Neural cell (in vitro differentiated cells): Measurements from ENCODE around the gene CELSR2. TPM values are rescaled to one million over a fixed set of nuclear protein-coding genes. Genes with fewer than 3 reads are reported as not detected.

Experiments used
- H2AFZ ChIP-seq: fragments of 200-600, 300-800 bp; sonication (generic), shearing (Covaris generic); 2 replicates; pipeline ENCODE4 v1.6.0; 2014; ENCODE audit warnings: low read depth, mild to moderate bottlenecking, antibody characterized with exemption, low read length, moderate library complexity
- H3F3A ChIP-seq: fragments of 200-600 bp; shearing (Covaris generic); 2 replicates; pipeline ENCODE4 v1.6.1; 2016; ENCODE audit warnings: mild to moderate bottlenecking, moderate library complexity, mixed read lengths, antibody characterized with exemption, low read length; ENCODE audit not compliant: insufficient read depth, poor library complexity, severe bottlenecking
- H3K27ac ChIP-seq: fragments of 200-600, 300-800 bp; sonication (generic), shearing (Covaris generic); 2 replicates; pipeline ENCODE4 v1.5.1; 2014; ENCODE audit warnings: mild to moderate bottlenecking, low read length, moderate library complexity
- H3K27me3 ChIP-seq: fragments of 300-800, 200-600 bp; sonication (generic), shearing (Covaris generic); 2 replicates; pipeline ENCODE4 v1.6.0; 2014; ENCODE audit warnings: mild to moderate bottlenecking, low read depth, low read length, moderate library complexity; ENCODE audit not compliant: insufficient read depth
- H3K36me3 ChIP-seq: fragments of 300-800, 200-600 bp; sonication (generic), shearing (Covaris generic); 2 replicates; pipeline ENCODE4 v1.5.1; 2014; ENCODE audit warnings: mild to moderate bottlenecking, antibody characterized with exemption, low read length, moderate library complexity; ENCODE audit not compliant: insufficient read depth
- H3K4me2 ChIP-seq: fragments of 300-800, 200-600 bp; sonication (generic), shearing (Covaris generic); 2 replicates; pipeline ENCODE4 v1.6.0; 2014; ENCODE audit warnings: mild to moderate bottlenecking, low read length
- H3K4me3 ChIP-seq: fragments of 300-800, 200-600 bp; sonication (generic), shearing (Covaris generic); 2 replicates; pipeline ENCODE4 v1.5.1; 2014; ENCODE audit warnings: mild to moderate bottlenecking, low read length, moderate library complexity
- H3K79me2 ChIP-seq: fragments of 200-600 bp; shearing (Covaris generic); replicated peaks from 2 replicates; pipeline ENCODE4 v1.6.0; 2014; ENCODE audit warnings: mild to moderate bottlenecking, low read length, moderate library complexity; ENCODE audit not compliant: insufficient read depth
- H3K9ac ChIP-seq: fragments of 300-800, 200-600 bp; sonication (generic), shearing (Covaris generic); 2 replicates; pipeline ENCODE4 v1.6.1; 2016; ENCODE audit warnings: mild to moderate bottlenecking, low read length, mixed read lengths
- H3K9me2 ChIP-seq: fragments of 200-600 bp; shearing (Covaris generic); 2 replicates; pipeline ENCODE4 v1.6.1; 2016; ENCODE audit warnings: mild to moderate bottlenecking, low read length, mixed read lengths; ENCODE audit not compliant: insufficient read depth
- H3K9me3 ChIP-seq: fragments of 200-600, 300-800 bp; sonication (generic), shearing (Covaris generic); 2 replicates; pipeline ENCODE4 v1.6.1; 2016; ENCODE audit warnings: mild to moderate bottlenecking, mixed run types, low read length, moderate library complexity, mixed read lengths
- H4K20me1 ChIP-seq: fragments of 200-600 bp; shearing (Covaris generic); 2 replicates; pipeline ENCODE4 v1.6.1; 2016; ENCODE audit warnings: mild to moderate bottlenecking, mixed run types; ENCODE audit not compliant: insufficient read depth
- CTCF ChIP-seq: fragments of 450-650 bp; IDR thresholded peaks from 2 replicates; pipeline ENCODE4 v1.5.1; 2014; ENCODE audit warnings: antibody characterized with exemption, mild to moderate bottlenecking, moderate library complexity; ENCODE audit not compliant: poor library complexity, severe bottlenecking
- EP300 ChIP-seq: fragments of 450-650 bp; conservative IDR thresholded peaks from 2 replicates; pipeline ENCODE4 v1.6.1; 2014; ENCODE audit warnings: antibody characterized with exemption, mild to moderate bottlenecking, moderate library complexity; ENCODE audit not compliant: poor library complexity, severe bottlenecking
- EZH2 ChIP-seq: fragments of 200-600, 300-800 bp; shearing (Covaris generic), sonication (generic); IDR thresholded peaks from 2 replicates; pipeline ENCODE4 v1.6.1; 2014; ENCODE audit warnings: antibody characterized with exemption, low read length, borderline replicate concordance, mild to moderate bottlenecking; ENCODE audit not compliant: insufficient read depth, poor library complexity, severe bottlenecking
- MXI1 ChIP-seq: fragments of 450-650 bp; conservative IDR thresholded peaks from 2 replicates; pipeline ENCODE4 v1.6.1; 2014; ENCODE audit warnings: antibody characterized with exemption, mild to moderate bottlenecking; ENCODE audit not compliant: poor library complexity, severe bottlenecking
- POLR2AphosphoS5 ChIP-seq: IDR thresholded peaks from 2 replicates; pipeline ENCODE4 v1.6.1; 2012
- RAD21 ChIP-seq: fragments of 450-650 bp; conservative IDR thresholded peaks from 2 replicates; pipeline ENCODE4 v1.6.1; 2014; ENCODE audit warnings: antibody characterized with exemption, mild to moderate bottlenecking, moderate library complexity
- REST ChIP-seq: IDR thresholded peaks from 2 replicates; pipeline ENCODE4 v1.6.1; 2012; ENCODE audit warnings: borderline replicate concordance
- SMC3 ChIP-seq: fragments of 450-650 bp; conservative IDR thresholded peaks from 2 replicates; pipeline ENCODE4 v1.6.1; 2014; ENCODE audit warnings: antibody characterized with exemption, mild to moderate bottlenecking, moderate library complexity; ENCODE audit not compliant: poor library complexity
- TAF1 ChIP-seq: IDR thresholded peaks from 2 replicates; pipeline ENCODE4 v1.6.1; 2012; ENCODE audit warnings: low read depth
- polyA plus RNA-seq: library from polyadenylated mRNA; depleted of rRNA; stranded (reverse); fragments of >200 nt; gene quantifications from 2 replicates; pipeline ENCODE4 v1.2.3, GENCODE V29; 2014

CELSR2 gene
- polyA plus RNA-seq, 1 donor from 2014 or later = 7.9 TPM

DNA sequence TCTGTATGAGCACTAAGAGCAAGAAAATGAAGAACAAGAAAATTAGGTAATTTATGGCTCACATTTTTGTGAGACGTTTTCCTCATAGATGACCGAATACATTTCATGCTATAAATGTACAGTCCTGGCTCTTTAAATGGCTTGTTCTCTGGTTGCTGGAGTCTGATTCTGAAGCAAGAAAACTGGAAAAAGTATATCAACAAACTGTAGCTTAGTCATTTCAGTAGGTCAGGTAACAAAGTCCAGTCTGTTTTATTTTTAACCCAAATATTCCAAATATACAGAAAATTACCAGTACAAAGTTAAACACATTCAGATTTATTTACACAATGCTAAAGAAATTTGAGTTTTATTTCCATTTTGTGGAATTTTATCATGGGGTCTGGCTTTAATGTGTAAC, 60.0 kb downstream of the CELSR2 start:
- H3K9me3 ChIP-seq = no peaks in the 10 kb centered on the region
- H3K9ac ChIP-seq = no peak overlapping the region
- H3K27me3 ChIP-seq = no peaks in the 10 kb centered on the region
- H3F3A ChIP-seq = no peaks in the 10 kb centered on the region
- H3K27ac ChIP-seq = no peak overlapping the region
- no peaks in the 10 kb centered on the region for H3K79me2 ChIP-seq
- H3K36me3 ChIP-seq = no peaks in the 10 kb centered on the region
- no peak overlapping the region for H2AFZ ChIP-seq
- TF ChIP-seq MXI1 (no peak), EP300 (no peak), TAF1 (no peak), SMC3 (no peak), CTCF (no peak), POLR2AphosphoS5 (no peak), REST (no peak)
- no peaks in the 10 kb centered on the region for H4K20me1 ChIP-seq
- H3K4me2 ChIP-seq = no peak overlapping the region
- H3K4me3 ChIP-seq = no peak overlapping the region
- H3K9me2 ChIP-seq = no peaks in the 10 kb centered on the region

DNA sequence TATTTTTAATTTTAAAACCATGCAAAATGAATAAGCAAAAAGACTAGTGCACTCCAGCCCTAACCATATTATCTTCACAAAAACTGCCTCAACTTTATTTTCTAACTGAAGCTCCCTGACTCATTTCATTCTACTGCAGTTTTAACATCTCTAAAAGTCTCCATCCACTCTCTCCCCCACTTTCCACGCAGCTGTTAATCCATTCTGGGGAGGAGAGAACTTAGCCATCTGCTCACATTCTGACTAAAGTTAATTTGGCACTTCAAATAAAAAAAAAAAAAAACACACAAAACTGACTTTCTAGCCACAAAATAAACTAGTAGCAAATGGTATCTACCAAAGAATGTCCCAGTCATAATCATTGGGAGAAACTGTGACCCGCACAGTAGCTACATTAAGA, 62.9 kb downstream of the CELSR2 start:
- no peak overlapping the region for H3K27ac ChIP-seq

DNA sequence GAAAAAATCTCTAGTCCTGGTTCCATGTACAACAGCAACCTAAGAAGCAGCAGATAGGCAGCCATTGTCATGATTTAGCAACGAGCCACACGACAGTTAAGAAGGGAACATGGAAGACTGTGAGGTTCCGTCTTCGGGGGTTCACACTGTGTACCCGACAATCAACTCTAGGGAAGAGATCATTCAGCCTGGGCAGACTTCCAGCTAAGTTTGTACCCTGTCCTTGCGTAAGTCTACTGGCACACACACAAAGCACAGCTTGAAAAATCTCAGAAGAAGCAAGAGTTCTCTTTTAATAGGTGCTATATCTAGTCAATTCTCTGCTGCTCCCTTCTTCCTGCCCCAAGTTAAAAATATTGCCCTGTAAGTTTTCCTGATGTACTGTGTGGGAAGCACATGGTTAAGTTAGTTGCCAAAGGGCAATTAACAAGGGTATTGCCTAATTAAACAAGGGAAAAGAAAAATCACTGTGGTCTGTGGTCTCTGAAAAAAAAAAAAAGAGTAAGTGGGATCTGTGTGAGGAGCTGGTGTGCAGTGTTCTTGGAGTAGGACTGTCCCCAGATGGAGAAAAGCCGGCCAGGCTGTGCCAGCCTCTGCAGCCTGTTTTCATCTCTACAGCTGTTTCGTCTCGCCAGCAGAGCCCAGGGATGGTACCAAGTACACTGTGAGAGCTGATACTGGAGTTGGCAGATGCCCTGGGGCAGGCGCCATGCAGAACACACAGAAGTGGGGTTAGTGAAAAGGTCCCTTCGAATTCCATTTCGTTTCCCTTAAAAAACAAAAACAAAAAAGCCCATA, 63.8 kb downstream of the CELSR2 start:
- Histone ChIP-seq H3K4me3 (no peak overlapping the region), H3K27ac (no peak overlapping the region), H3K79me2 (no peaks in the 10 kb centered on the region), H3F3A (no peaks in the 10 kb centered on the region), H4K20me1 (no peaks in the 10 kb centered on the region), H3K36me3 (peaks cover 10% of the 10 kb centered on the region), H3K9ac (no peak overlapping the region), H2AFZ (no peak overlapping the region), H3K9me3 (no peaks in the 10 kb centered on the region), H3K4me2 (no peak overlapping the region), H3K27me3 (no peaks in the 10 kb centered on the region), H3K9me2 (no peaks in the 10 kb centered on the region)
- no peak for TF ChIP-seq EP300
- TF ChIP-seq TAF1 = no peak
- TF ChIP-seq RAD21 = no peak
- no peak for TF ChIP-seq MXI1
- no peak for TF ChIP-seq CTCF
- no peak for TF ChIP-seq POLR2AphosphoS5
- TF ChIP-seq SMC3 = no peak
- TF ChIP-seq EZH2 = no peak
- TF ChIP-seq REST = no peak

More for the DNA sequence above, 62.9 kb downstream of the CELSR2 start:
- Histone ChIP-seq H3K36me3 (peaks cover 7% of the 10 kb centered on the region), H3K9me2 (no peaks in the 10 kb centered on the region), H3K9ac (no peak overlapping the region), H4K20me1 (no peaks in the 10 kb centered on the region), H3K79me2 (no peaks in the 10 kb centered on the region), H3F3A (no peaks in the 10 kb centered on the region), H3K9me3 (no peaks in the 10 kb centered on the region), H3K27me3 (no peaks in the 10 kb centered on the region), H3K4me3 (no peak overlapping the region), H3K4me2 (no peak overlapping the region), H2AFZ (no peak overlapping the region)
- TF ChIP-seq MXI1 (no peak), EZH2 (no peak)
